Ishikawa (cell line): Measurements from ENCODE around the gene ZNF414.

Experiments used
- CEBPB ChIP-seq: IDR thresholded peaks from 2 replicates; pipeline ENCODE4 v1.6.1; 2012
- FOXM1 ChIP-seq: IDR thresholded peaks from 2 replicates; pipeline ENCODE4 v1.6.1; 2012; ENCODE audit warnings: low read depth, borderline replicate concordance
- NFIC ChIP-seq: IDR thresholded peaks from 2 replicates; pipeline ENCODE4 v1.6.1; 2012
- RAD21 ChIP-seq: IDR thresholded peaks from 2 replicates; pipeline ENCODE4 v1.6.1; 2012; ENCODE audit warnings: low read depth
- TAF1 ChIP-seq: IDR thresholded peaks from 2 replicates; pipeline ENCODE4 v1.6.1; 2012; ENCODE audit warnings: low read depth, mild to moderate bottlenecking
- TCF12 ChIP-seq: IDR thresholded peaks from 2 replicates; pipeline ENCODE4 v1.6.1; 2012; ENCODE audit warnings: low read depth
- YY1 ChIP-seq: IDR thresholded peaks from 2 replicates; pipeline ENCODE4 v1.6.1; 2012; ENCODE audit warnings: low read depth
- TF ChIP-seq, protein P1 (sequence below): IDR thresholded peaks from 2 replicates; pipeline ENCODE4 v1.6.1; 2012; ENCODE audit warnings: low read depth, mild to moderate bottlenecking
- TF ChIP-seq, protein P2 (sequence below): IDR thresholded peaks from 2 replicates; pipeline ENCODE4 v1.6.1; 2012

DNA sequence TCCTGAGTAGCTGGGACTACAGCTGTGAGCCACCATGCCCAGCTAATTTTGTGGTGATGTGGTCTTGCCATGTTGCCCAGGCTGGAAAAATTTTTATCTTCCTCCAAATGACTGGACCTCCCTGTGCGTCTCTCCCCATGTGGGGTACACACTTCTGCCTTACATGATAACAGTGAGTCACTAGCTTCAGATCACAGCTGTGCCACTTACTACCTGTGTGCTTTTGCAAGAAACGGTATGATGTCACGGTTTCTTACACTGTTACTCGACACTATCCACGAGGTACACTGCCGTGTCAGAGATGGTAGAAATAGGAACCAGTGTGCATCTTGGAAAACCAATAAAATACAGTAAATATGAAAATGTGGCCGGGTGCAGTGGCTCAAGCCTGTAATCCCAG, 17.5 kb upstream of the ZNF414 start:
- TF ChIP-seq, protein P1, sequence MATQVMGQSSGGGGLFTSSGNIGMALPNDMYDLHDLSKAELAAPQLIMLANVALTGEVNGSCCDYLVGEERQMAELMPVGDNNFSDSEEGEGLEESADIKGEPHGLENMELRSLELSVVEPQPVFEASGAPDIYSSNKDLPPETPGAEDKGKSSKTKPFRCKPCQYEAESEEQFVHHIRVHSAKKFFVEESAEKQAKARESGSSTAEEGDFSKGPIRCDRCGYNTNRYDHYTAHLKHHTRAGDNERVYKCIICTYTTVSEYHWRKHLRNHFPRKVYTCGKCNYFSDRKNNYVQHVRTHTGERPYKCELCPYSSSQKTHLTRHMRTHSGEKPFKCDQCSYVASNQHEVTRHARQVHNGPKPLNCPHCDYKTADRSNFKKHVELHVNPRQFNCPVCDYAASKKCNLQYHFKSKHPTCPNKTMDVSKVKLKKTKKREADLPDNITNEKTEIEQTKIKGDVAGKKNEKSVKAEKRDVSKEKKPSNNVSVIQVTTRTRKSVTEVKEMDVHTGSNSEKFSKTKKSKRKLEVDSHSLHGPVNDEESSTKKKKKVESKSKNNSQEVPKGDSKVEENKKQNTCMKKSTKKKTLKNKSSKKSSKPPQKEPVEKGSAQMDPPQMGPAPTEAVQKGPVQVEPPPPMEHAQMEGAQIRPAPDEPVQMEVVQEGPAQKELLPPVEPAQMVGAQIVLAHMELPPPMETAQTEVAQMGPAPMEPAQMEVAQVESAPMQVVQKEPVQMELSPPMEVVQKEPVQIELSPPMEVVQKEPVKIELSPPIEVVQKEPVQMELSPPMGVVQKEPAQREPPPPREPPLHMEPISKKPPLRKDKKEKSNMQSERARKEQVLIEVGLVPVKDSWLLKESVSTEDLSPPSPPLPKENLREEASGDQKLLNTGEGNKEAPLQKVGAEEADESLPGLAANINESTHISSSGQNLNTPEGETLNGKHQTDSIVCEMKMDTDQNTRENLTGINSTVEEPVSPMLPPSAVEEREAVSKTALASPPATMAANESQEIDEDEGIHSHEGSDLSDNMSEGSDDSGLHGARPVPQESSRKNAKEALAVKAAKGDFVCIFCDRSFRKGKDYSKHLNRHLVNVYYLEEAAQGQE, result no peak
- TF ChIP-seq TCF12 (no peak), FOXM1 (no peak), RAD21 (no peak), TAF1 (no peak), CEBPB (no peak), NFIC (no peak), YY1 (no peak)
- TF ChIP-seq, protein P2, sequence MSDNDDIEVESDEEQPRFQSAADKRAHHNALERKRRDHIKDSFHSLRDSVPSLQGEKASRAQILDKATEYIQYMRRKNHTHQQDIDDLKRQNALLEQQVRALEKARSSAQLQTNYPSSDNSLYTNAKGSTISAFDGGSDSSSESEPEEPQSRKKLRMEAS, result no peak
